GM19468 (cell line): ENCODE results near the gene SULT2B1.

Source experiments
- ATAC-seq: cut with Tn5 transposase; IDR thresholded peaks from one replicate; pipeline ENCODE4 v1.9.1; 2021; ENCODE audit warnings: mild to moderate bottlenecking, moderate library complexity, moderate number of reproducible peaks; ENCODE audit not compliant: unreplicated experiment; ENCODE audit errors: extremely low read depth

Gene SULT2B1

DNA sequence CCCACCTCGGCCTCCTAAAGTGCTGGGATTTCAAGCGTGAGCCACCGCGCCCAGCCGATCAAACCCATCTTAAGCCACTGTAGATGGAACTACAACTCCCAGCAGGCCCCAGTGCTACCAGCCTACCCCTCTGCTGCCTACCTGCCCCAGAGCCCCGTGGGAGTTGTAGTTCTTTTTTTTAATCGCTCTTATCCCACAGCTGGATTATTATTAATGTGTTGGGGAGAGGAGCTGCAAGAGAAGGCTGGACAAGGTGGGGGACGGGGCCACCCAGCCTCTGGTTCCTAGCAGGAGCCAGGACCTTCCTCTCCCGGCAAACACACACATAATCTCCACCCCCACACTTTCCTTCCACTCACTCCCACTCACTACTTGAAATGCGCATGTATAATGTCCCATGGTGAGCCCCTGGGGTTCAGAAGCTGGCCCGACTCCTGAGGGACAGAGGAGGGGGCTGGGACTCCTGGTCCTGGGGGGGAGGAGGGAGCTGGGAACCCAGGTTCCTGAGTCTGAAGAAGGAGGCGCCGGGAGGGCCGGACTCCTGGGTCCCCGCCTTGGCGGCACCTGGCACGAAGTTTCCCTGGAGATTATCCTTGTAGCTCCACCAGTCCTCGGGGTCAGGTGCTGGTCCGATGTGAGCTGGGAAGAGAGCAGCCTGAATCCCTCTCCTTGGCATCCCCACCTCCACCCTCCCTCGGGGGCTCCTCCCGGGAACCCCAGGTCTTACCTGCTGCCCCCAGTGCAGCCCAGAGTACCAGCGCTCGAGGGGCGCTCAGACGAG, 93.1 kb downstream of the SULT2B1 start:
- no peak for ATAC-seq

DNA sequence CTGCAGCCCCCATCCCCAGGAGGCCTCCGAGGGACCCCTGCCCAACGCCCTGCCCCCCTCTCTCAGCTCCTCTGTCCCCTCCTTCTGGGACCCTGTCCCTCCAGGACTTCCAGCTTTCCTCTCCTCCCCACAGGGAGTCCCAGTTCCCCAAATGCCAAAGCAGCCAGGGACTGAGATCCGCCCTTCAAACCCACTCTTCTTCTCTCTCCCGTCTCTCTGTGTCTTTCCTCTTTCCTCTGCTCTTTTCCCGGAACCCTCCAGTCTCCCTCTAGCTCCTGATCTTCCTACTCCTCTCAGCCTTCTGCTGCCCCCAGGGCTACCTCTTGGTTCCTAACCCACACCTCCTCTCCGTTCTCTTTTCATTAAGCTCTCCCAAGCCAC, 93.6 kb downstream of the SULT2B1 start:
- no peak for ATAC-seq

DNA sequence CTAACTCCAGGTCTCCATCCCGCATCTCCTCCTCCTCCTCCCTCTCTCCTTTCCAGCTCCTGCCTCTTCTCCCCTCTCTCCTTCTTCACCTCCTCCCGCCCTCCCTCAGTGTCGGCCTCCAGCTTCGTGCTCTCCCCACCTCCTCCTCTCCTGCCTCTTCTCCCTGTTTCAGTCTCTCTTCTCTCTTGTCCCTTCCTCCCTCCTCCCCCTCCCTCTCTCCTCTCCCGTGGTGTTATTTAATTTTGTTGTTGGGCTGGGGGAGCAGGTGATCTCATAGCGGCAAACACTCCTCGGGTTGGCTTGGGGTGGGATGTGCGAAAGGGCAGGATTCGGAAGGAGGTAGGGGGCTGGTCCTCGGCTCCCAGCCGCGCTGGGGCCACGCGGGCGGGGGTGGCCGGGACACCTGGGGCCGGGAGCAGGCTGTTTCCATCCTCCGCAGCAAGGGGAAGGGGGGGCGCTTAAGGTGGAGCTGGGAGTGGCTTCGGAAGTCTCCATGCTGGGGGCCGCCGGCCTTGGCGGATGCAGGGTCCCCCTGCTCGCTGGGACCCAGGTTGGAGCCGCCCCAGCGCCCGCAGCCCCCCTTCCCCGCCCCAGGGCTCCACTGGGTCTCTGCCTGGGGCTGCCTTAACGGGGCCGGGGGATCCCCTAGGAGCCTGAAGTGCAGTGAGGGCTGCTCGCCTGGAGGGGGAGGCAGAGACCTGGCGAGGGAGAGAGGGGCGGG, 94.2 kb downstream of the SULT2B1 start, which contains the start of gene CA11:
CA11 (minus strand) TSS at position 187 of the 721 bp plus-strand sequence. CDS start 555 bp downstream, outside the sequence.
- ATAC-seq = no peak

DNA sequence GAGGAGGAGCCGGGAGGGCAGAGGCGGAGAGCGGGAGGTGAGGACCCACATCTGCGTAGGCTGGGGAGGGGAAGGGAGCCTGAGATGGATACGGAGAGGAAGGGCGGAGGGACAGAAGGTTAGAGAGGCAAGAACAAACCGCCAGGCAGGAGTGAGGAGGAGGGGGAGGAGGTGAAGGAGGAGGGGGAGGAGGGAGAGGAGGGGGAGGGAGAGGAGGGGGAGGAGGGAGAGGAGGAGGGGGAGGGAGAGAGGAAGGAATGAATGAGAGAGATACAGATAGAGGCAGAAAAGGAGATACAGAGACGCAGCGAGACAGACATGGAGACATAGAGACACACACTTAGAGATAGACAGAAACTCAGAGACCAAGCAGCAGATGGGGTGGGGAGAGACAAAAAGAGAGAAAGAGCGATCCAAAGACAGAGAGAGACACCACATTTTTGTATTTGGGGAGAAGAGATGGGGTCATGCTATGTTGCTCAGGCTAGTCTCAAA, 94.8 kb downstream of the SULT2B1 start:
- ATAC-seq = no peak

DNA sequence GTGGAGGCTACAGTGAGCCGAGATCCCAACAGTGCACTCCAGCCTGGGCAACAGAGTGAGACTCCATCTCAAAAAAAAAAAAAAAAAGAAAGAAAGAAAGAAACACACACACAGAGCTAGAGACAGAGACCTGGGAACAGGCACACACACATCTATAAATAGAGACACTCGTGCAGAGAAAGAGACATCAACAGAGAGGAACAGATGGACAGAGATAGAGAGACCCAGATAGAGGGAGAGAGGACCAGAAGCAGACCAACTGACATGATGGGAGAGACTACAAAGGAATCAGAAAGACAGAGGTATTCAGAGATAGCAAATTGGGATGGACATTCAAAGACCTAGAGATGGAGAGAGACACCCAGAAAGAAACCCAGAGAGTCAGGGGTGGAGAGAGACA, 96.2 kb downstream of the SULT2B1 start:
- no peak for ATAC-seq
